Measurements from ENCODE around the gene SLC35C1.

- TF ChIP-seq POLR2A (IDR thresholded peaks at IDR 0.05) (no peak), CTCF (IDR thresholded peaks at IDR 0.05) (no peak), EP300 (IDR thresholded peaks at IDR 0.05; ENCODE audit: low read depth) (no peak)
Measured at GRCh38 chr11:45756384-45757010, 48.5 kb upstream of the SLC35C1 start.
